Common myeloid progenitor, CD34-positive (primary cell): ENCODE results near the gene SLC19A1.

Experiments used
- CTCF ChIA-PET: fragments of 350-600 bp; sonication (Branson Sonifier 250); formaldehyde crosslinking; loops from one replicate; lab custom pipeline; 2021; ENCODE audit warnings: antibody characterized with exemption; lab: Charles Lee
- POLR2A ChIA-PET: fragments of 350-600 bp; sonication (Branson Sonifier 250); formaldehyde crosslinking; loops from one replicate; lab custom pipeline; 2021; ENCODE audit warnings: antibody characterized with exemption; lab: Charles Lee
- DNase-seq, 3 donors: peaks; one replicate each; pipeline versions ENCODE4 v3.0.0 to v3.0.0-alpha.2; 2013
- H3K27ac ChIP-seq, 2 experiments: 1 replicate in 1 of 2; 2 replicates in 1 of 2; pipeline ENCODE4 v1.7.0; 2013; ENCODE audit warnings: inconsistent platforms in 2 of 2, low read length in 2 of 2, mild to moderate bottlenecking in 2 of 2, low read depth in 1 of 2, moderate library complexity in 1 of 2; ENCODE audit not compliant: severe bottlenecking in 2 of 2, insufficient read depth in 1 of 2, poor library complexity in 1 of 2
- H3K27me3 ChIP-seq, 5 experiments: replicated peaks in 2 of 5; 1 replicate in 3 of 5; 2 replicates in 2 of 5; pipeline versions ENCODE4 v1.6.1 to v1.7.0; 2013; ENCODE audit warnings: low read length in 4 of 5, mild to moderate bottlenecking in 2 of 5, moderate library complexity in 2 of 5, inconsistent platforms in 1 of 5; ENCODE audit not compliant: insufficient read depth in 5 of 5, control insufficient read depth in 4 of 5
- H3K36me3 ChIP-seq, 4 experiments: 1 replicate in 2 of 4; 2 replicates in 2 of 4; pipeline versions ENCODE4 v1.6.1 to v1.7.0; 2013; ENCODE audit warnings: low read length in 3 of 4, control low read depth in 1 of 4, mild to moderate bottlenecking in 1 of 4; ENCODE audit not compliant: control insufficient read depth in 4 of 4, insufficient read depth in 4 of 4
- H3K4me1 ChIP-seq, 4 experiments: 1 replicate in 3 of 4; 2 replicates in 1 of 4; pipeline versions ENCODE4 v1.6.1 to v1.7.1; 2013; ENCODE audit warnings: low read length in 3 of 4, mild to moderate bottlenecking in 3 of 4, control low read depth in 1 of 4, inconsistent platforms in 1 of 4, moderate library complexity in 1 of 4; ENCODE audit not compliant: control insufficient read depth in 4 of 4, insufficient read depth in 4 of 4; ENCODE audit errors: control extremely low read depth in 1 of 4
- H3K4me3 ChIP-seq, 7 experiments: 1 replicate in 4 of 7; 2 replicates in 3 of 7; pipeline versions ENCODE4 v1.5.1 to v1.7.0; 2013; ENCODE audit warnings: mild to moderate bottlenecking in 7 of 7, low read length in 6 of 7, moderate library complexity in 6 of 7, inconsistent platforms in 2 of 7, low read depth in 2 of 7, control low read depth in 1 of 7; ENCODE audit not compliant: insufficient read depth in 4 of 7, control insufficient read depth in 1 of 7; ENCODE audit errors: extremely low read depth in 1 of 7
- H3K9me3 ChIP-seq, 5 experiments: 1 replicate in 4 of 5; 2 replicates in 1 of 5; pipeline versions ENCODE4 v1.6.1 to v1.7.1; 2013; ENCODE audit warnings: low read length in 4 of 5, mild to moderate bottlenecking in 2 of 5, inconsistent platforms in 1 of 5, low read depth in 1 of 5, moderate library complexity in 1 of 5; ENCODE audit not compliant: control insufficient read depth in 4 of 5, insufficient read depth in 2 of 5; ENCODE audit errors: control extremely low read depth in 1 of 5
- WGBS: methylation state at CpG from one replicate; pipeline ENCODE4 v1.1.5; 2013; ENCODE audit not compliant: insufficient coverage; 5-methylcytosine and 5-hydroxymethylcytosine counted together

SLC19A1 gene

GRCh38 chr21:45539046-45539795 lies 3.0 kb downstream of the SLC19A1 start:
- ChIA-PET POLR2A (no interaction called here), CTCF (no interaction called here)
- DNase-seq: no peak
- Histone ChIP-seq H3K27ac (no peak overlapping the region), H3K27me3 (no peaks in the 10 kb centered on the region), H3K9me3 (no peaks in the 10 kb centered on the region), H3K4me3 (no peak overlapping the region), H3K4me1 (peaks cover 0 to 61% (median 47%) of the 10 kb centered on the region in 4 experiments), H3K36me3 (peaks cover 0 to 45% (median 9%) of the 10 kb centered on the region in 4 experiments)
- whole genome bisulfite sequencing: 93% methylated on average over 12 of the region's 17 CpGs

- Histone ChIP-seq H3K4me3 (no peak overlapping the region), H3K27ac (no peak overlapping the region), H3K4me1 (peaks cover 0 to 61% (median 44%) of the 10 kb centered on the region in 4 experiments), H3K27me3 (no peaks in the 10 kb centered on the region), H3K9me3 (no peaks in the 10 kb centered on the region), H3K36me3 (peaks cover 0 to 51% (median 9%) of the 10 kb centered on the region in 4 experiments)
- no peak for DNase-seq
- 97% methylated on average over 28 of the region's 31 CpGs for WGBS
- POLR2A ChIA-PET: no interaction called here
- CTCF ChIA-PET: no interaction called here
Measured at GRCh38 chr21:45538381-45539045, 3.7 kb downstream of the SLC19A1 start.

- no peaks in the 10 kb centered on the region for H3K27me3 ChIP-seq
- H3K4me3 ChIP-seq: no peak overlapping the region
- peaks cover 0 to 61% (median 43%) of the 10 kb centered on the region in 4 experiments for H3K4me1 ChIP-seq
- peaks cover 0 to 57% (median 9%) of the 10 kb centered on the region in 4 experiments for H3K36me3 ChIP-seq
- POLR2A ChIA-PET: no interaction called here
- no peak overlapping the region for H3K27ac ChIP-seq
- H3K9me3 ChIP-seq: no peaks in the 10 kb centered on the region
- DNase-seq: no peak
- CTCF ChIA-PET: no interaction called here
- WGBS: 93% methylated on average over 25 of the region's 27 CpGs
Measured at GRCh38 chr21:45537746-45538291, 4.4 kb downstream of the SLC19A1 start.

- no peaks in the 10 kb centered on the region for H3K9me3 ChIP-seq
- CTCF ChIA-PET: no interaction called here
- H3K4me1 ChIP-seq: peaks cover 0 to 63% (median 44%) of the 10 kb centered on the region in 4 experiments
- H3K36me3 ChIP-seq: peaks cover 0 to 60% (median 9%) of the 10 kb centered on the region in 4 experiments
- DNase-seq: no peak
- H3K4me3 ChIP-seq: no peak overlapping the region
- 99% methylated on average over 29 of the region's 37 CpGs for WGBS
- H3K27ac ChIP-seq: no peak overlapping the region
- H3K27me3 ChIP-seq: no peaks in the 10 kb centered on the region
- POLR2A ChIA-PET: no interaction called here
Measured at GRCh38 chr21:45537111-45537745, 5.0 kb downstream of the SLC19A1 start.

GRCh38 chr21:45536301-45537081 lies 5.7 kb downstream of the SLC19A1 start:
- ChIA-PET CTCF (interaction anchor here (1.3 to 2.0 kb wide), 2 partner anchors 14 to 58 kb away, joined by 4 to 6 read pairs; no protein-coding TSS in a partner anchor), POLR2A (no interaction called here)
- H3K9me3 ChIP-seq: no peaks in the 10 kb centered on the region
- peaks cover 0 to 60% (median 42%) of the 10 kb centered on the region in 4 experiments for H3K4me1 ChIP-seq
- no peak overlapping the region for H3K27ac ChIP-seq
- 93% methylated on average over 29 of the region's 31 CpGs for WGBS
- H3K36me3 ChIP-seq: peaks cover 0 to 68% (median 11%) of the 10 kb centered on the region in 4 experiments
- no peaks in the 10 kb centered on the region for H3K27me3 ChIP-seq
- no peak overlapping the region for H3K4me3 ChIP-seq
- no peak for DNase-seq

- Histone ChIP-seq H3K4me1 (peaks cover 0 to 51% (median 34%) of the 10 kb centered on the region in 4 experiments), H3K27ac (no peak overlapping the region), H3K27me3 (no peaks in the 10 kb centered on the region), H3K36me3 (peaks cover 0 to 74% (median 12%) of the 10 kb centered on the region in 4 experiments), H3K4me3 (peak overlapping the region in 2 of 7 experiments; percentile 5 to 49), H3K9me3 (no peaks in the 10 kb centered on the region)
- DNase-seq: peak; percentile 33 to 82 (median 72)
- 39% methylated on average over 31 of the region's 34 CpGs for WGBS
- POLR2A ChIA-PET: no interaction called here
- CTCF ChIA-PET: interaction anchor here (1.3 to 2.0 kb wide), 3 partner anchors 12 to 57 kb away, joined by 3 to 6 read pairs (median 4); no protein-coding TSS in a partner anchor
Measured at GRCh38 chr21:45535341-45536081, 6.7 kb downstream of the SLC19A1 start.
